ENCODE results near the gene MAGED4.
"Not testable (repeated sequence)": the region's sequence is repeated elsewhere in the genome, so short reads cannot be mapped to it uniquely, and the experiment has no call there.

The MAGED4 gene, protein sequence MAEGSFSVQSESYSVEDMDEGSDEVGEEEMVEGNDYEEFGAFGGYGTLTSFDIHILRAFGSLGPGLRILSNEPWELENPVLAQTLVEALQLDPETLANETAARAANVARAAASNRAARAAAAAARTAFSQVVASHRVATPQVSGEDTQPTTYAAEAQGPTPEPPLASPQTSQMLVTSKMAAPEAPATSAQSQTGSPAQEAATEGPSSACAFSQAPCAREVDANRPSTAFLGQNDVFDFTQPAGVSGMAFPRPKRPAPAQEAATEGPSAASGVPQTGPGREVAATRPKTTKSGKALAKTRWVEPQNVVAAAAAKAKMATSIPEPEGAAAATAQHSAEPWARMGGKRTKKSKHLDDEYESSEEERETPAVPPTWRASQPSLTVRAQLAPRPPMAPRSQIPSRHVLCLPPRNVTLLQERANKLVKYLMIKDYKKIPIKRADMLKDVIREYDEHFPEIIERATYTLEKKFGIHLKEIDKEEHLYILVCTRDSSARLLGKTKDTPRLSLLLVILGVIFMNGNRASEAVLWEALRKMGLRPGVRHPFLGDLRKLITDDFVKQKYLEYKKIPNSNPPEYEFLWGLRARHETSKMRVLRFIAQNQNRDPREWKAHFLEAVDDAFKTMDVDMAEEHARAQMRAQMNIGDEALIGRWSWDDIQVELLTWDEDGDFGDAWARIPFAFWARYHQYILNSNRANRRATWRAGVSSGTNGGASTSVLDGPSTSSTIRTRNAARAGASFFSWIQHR

GRCh38 chrX:52184440-52185077 is at the start of gene MAGED4:
Gene MAGED4, plus strand, starts transcription at chrX:52184888. Its CDS starts 1,035 bp downstream, at chrX:52185923.
- not testable (repeated sequence) for DNase-seq (ENCODE audit: low read depth)

- no peak for DNase-seq (ENCODE audit: low read depth)
These were observed 45.7 kb upstream of the MAGED4 start for GRCh38 chrX:52138830-52139544.

DNA sequence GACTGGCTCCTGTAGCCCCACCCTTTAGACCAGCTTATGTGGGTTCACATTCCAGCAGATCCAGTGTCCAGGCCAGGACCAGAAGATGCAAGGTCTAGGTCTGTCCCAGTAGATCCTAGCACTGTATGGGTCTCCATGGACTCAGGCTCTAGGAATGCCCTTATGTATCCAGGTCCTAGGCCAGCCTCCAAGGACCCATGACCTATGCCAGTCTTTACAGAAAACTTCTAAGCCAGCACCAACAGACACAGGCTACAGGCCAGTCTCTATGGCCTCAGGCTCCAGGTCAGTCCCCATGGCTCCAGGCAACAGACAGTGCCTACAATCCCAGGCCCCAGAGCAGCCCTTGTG is 45.2 kb upstream of the MAGED4 start:
- no peak for DNase-seq (ENCODE audit: low read depth)

DNA sequence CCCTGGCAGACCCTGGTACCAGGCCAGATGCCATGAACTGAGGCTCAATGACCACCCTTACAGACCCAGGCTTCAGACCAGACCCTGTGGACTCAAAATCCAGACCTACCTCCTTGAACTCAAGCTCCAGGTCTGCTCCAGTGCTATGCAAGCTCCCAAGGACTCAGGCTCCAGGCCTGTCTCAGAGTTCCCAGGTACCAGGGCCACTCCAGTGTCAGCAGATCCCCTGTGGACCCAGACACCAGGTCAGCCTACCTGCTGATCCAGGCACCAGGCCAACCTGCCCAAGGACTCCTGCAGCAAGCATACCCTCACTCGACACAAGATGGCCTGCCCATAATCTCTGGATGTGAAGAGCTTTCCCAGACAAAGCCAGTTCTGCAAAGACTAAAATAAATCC is 44.7 kb upstream of the MAGED4 start:
- no peak for DNase-seq (ENCODE audit: low read depth)

GRCh38 chrX:52150667-52151066 is 34.0 kb upstream of the MAGED4 start:
- not testable (repeated sequence) for DNase-seq (ENCODE audit: low read depth)

DNA sequence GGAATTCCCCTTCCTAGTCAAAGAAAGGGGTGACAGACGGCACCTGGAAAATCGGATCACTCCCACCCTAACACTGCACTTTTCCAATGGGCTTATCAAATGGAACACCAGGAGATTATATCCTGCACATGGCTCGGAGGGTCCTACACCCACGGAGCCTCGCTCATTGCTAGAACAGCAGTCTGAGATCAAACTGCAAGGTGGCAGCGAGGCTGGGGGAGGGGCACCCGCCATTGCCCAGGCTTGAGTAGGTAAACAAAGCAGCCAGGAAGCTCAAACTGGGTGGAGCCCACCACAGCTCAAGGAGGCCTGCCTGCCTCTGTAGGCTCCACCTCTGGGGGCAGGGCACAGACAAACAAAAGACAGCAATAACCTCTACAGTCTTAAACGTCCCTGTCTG is 24.5 kb upstream of the MAGED4 start:
- not testable (repeated sequence) for DNase-seq (ENCODE audit: low read depth)

- no peak for DNase-seq (ENCODE audit: low read depth)
These were observed 17.8 kb upstream of the MAGED4 start for GRCh38 chrX:52166840-52167239.

GRCh38 chrX:52171055-52171454 is 13.6 kb upstream of the MAGED4 start:
- DNase-seq (ENCODE audit: low read depth): not testable (repeated sequence)

- not testable (repeated sequence) for DNase-seq (ENCODE audit: low read depth)
These were observed 378 bp downstream of the MAGED4 start for GRCh38 chrX:52185078-52185453.

GRCh38 chrX:52211405-52211804 is 26.7 kb downstream of the MAGED4 start:
- DNase-seq (ENCODE audit: low read depth): not testable (repeated sequence)

DNA sequence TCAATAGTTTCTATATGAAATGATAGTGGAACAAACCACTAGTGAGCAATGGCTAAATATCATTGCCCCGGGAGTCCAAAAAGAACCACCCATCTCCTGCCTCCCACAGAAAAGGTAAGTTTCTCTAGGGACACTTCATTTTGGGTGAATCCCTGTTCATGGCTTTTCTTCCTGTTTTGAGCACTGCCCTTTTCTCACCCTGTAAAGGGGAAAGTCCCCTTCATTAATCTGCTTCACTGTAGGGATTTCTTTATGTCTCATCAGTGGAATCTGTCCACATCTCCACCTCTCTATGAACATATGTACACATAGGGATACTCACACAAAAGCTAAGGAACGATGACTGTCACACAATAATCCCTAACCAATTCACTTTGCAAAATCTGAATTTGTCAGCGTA is 28.6 kb downstream of the MAGED4 start:
- no peak for DNase-seq (ENCODE audit: low read depth)

- no peak for DNase-seq (ENCODE audit: low read depth)
These were observed 31.9 kb downstream of the MAGED4 start for GRCh38 chrX:52216541-52216940.

DNA sequence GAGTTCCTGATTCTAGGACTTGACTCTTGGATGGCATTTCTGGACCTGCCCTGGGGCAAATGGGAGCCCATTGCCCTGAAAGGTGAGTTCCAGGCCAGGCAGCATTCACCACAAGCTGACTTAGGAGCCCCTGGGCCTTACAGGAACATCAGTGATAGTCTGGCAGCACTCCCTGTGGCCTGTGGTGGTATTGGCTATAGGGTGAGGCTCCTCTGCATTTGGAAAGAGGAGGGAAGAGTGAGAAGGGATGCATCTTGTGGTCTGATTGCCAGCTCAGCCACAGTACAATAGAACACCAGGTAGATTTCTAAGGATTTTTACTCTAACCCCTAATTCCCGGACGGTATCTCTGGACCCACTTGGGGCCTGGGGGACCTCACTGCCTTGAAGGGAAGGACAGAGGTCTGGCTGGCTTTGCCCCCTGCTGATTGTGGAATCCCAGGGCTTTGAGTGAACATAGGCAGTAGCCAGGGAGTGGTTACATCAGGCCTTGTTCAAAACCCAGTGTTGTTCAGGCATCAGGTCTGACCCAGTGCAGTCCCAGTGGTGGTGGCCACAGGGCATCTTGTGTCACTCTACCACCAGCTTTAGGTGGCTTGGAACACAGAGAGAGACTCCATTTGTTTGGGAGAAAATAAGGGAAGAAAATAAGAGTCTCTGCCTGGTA is 32.9 kb downstream of the MAGED4 start:
- no peak for DNase-seq (ENCODE audit: low read depth)

DNA sequence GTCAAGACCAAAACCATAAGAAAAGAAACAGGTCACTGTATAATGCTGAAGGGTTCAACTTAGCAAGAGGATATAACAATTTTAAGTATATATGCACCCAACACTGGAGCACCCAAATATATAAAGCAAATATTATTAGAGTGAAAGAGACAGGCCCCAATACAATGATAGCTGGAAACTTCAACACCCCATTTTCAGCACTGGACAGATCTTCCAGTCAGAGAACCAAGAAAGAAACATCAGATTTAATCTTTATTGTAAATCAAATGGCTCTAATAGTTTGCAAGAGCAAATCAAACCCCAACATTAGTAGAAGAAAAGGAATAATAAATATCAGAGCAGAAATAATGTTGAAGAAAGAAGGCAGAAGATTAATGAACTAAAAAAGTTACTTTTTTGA is 36.2 kb downstream of the MAGED4 start:
- DNase-seq (ENCODE audit: low read depth): no peak
